ENCODE data around the gene ADAP1. TPM values are rescaled to one million over a fixed set of nuclear protein-coding genes. Genes with fewer than 3 reads are reported as not detected.

ADAP1 gene
- total RNA-seq, 2 donors from 2014 or later, result 4.2 to 7.7 TPM

DNA sequence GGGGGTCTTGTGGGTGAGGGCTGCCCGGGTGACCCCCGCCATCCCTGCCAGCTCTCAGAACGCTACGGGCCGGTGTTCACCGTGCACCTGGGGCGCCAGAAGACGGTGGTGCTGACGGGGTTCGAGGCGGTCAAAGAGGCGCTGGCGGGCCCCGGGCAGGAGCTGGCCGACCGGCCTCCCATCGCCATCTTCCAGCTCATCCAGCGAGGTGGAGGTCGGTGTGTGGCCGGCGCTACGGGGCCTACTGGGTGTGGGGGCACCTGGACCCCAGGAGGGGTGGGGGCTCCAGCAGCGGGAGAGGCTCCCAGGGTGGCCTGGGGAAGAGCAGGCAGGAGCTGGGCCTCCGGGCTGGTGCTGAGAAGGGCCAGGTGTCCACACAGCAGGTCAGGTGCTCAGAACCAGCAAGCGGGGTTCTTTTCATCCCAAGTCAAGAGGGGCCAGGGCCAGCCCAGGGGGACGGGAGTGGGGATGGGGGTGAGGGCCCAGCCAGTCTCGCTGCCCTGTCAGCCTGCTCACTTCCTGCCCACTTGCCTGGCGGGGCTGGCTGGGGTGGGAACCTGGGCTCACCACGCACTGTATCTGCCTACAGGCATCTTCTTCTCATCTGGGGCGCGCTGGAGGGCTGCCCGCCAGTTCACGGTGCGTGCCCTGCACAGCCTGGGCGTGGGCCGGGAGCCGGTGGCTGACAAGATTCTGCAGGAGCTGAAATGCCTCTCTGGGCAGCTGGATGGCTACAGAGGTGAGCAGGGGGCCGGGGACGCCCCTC is 30.1 kb upstream of the ADAP1 start:
- Histone ChIP-seq H3K9me3 (no peaks in the 10 kb centered on the region), H3K27me3 (no peaks in the 10 kb centered on the region), H3K27ac (no peak overlapping the region), H3K4me1 (peaks cover 0 to 15% of the 10 kb centered on the region in 2 donors), H3K36me3 (no peaks in the 10 kb centered on the region), H3K4me3 (no peak overlapping the region)
- TF ChIP-seq, protein P1, sequence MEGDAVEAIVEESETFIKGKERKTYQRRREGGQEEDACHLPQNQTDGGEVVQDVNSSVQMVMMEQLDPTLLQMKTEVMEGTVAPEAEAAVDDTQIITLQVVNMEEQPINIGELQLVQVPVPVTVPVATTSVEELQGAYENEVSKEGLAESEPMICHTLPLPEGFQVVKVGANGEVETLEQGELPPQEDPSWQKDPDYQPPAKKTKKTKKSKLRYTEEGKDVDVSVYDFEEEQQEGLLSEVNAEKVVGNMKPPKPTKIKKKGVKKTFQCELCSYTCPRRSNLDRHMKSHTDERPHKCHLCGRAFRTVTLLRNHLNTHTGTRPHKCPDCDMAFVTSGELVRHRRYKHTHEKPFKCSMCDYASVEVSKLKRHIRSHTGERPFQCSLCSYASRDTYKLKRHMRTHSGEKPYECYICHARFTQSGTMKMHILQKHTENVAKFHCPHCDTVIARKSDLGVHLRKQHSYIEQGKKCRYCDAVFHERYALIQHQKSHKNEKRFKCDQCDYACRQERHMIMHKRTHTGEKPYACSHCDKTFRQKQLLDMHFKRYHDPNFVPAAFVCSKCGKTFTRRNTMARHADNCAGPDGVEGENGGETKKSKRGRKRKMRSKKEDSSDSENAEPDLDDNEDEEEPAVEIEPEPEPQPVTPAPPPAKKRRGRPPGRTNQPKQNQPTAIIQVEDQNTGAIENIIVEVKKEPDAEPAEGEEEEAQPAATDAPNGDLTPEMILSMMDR (IDR thresholded peaks at IDR 0.05), result no peak
- no peak for DNase-seq (ENCODE audit: low spot score)

DNA sequence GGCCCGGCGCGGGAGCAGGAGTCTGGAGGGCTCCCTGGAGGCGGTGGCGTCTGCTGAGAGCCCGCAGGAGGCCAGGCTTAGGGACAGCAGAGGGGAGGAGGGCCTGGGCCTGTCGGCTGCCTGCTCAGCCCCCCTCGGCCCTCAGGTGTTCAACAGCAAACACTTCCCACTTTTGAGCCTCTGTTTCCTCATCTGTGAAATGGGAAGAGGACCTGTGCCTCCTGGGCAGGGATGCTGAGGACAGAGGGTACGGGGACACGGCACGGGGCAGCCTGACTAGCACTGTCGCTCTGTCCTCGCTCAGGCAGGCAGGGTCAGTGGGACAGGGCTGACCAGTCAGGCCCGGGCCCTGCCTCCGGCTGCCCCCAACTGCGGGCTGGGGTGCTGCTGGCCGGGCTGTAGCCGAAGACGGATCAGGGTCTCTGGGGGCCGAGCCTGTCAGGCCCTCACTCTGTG is 29.2 kb upstream of the ADAP1 start:
- no peak for DNase-seq (ENCODE audit: low spot score)
- Histone ChIP-seq H3K4me1 (peaks cover 0 to 12% of the 10 kb centered on the region in 2 donors), H3K36me3 (no peaks in the 10 kb centered on the region), H3K4me3 (no peak overlapping the region), H3K27ac (no peak overlapping the region), H3K9me3 (no peaks in the 10 kb centered on the region), H3K27me3 (no peaks in the 10 kb centered on the region)
- TF ChIP-seq, protein P1 (IDR thresholded peaks at IDR 0.05), result no peak

DNA sequence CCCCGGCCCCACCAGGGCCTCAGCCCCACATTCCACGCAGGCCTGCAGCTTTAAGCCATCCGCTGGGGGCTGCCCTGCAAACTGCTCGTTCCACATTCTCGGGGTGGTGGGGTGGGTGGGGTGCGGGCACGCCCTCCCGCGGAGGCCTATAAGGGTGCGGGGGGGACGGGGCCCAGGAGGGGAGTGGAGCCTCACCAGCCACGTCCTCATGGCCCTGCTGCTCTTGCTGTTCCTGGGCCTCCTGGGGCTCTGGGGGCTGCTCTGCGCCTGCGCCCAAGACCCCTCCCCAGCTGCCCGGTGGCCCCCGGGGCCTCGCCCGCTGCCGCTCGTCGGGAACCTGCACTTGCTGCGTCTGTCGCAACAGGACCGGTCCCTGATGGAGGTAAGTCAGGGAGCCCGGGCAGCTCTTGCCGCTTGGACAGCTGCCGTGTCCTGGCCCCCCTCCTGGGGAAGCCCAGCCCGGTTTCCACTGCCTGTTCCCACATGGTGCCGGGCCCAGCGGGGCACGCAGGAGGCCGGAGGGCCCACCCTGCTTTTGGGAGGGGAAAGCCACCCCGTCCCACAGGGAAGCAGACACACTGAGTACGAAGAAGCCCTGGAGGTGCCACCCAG is 28.6 kb upstream of the ADAP1 start, which contains the start of gene CYP2W1:
CYP2W1 (plus strand) TSS at position 178 of the 612 bp plus-strand sequence; CDS start at position 209, 31 bp downstream.
- DNase-seq (ENCODE audit: low spot score), result no peak

DNA sequence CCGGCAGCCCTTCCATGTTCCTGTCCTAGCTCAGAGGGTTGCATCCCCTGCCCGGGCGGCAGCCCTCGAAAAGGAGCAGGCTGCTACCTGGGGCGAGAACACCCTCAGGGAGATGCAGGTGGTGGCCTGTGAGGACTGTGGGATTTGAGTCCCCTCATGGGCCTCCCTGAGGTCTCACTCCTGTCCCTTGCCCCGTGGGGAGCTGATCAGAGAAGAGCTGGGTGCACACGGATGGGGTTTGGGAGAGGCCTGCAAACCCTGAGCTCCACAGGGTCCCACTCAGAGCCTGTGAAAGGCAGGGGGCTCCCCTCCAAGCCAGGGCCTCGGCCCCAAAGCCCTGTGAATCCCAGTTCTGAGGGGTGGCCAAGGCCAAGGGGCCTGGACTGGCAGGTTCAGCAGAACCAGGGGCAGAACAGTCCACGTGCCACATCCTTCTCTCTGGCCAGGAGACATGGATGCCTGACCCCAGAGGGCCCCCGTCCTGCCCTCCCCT is 28.1 kb upstream of the ADAP1 start:
- Histone ChIP-seq H3K27me3 (no peaks in the 10 kb centered on the region), H3K4me3 (no peak overlapping the region), H3K36me3 (no peaks in the 10 kb centered on the region), H3K27ac (no peak overlapping the region), H3K4me1 (peaks cover 0 to 5% of the 10 kb centered on the region in 2 donors), H3K9me3 (no peaks in the 10 kb centered on the region)
- TF ChIP-seq, protein P1 (IDR thresholded peaks at IDR 0.05), result no peak
- DNase-seq (ENCODE audit: low spot score), result no peak

More for the DNA sequence above, 28.6 kb upstream of the ADAP1 start, which contains the start of gene CYP2W1:
- Histone ChIP-seq H3K9me3 (no peaks in the 10 kb centered on the region), H3K4me1 (peaks cover 0 to 7% of the 10 kb centered on the region in 2 donors), H3K4me3 (no peak within 1 kb of the TSS), H3K27ac (no peak within 1 kb of the TSS), H3K27me3 (no peaks in the 10 kb centered on the region), H3K36me3 (no peaks in the 10 kb centered on the region)
- TF ChIP-seq, protein P1 (IDR thresholded peaks at IDR 0.05), result no peak

DNA sequence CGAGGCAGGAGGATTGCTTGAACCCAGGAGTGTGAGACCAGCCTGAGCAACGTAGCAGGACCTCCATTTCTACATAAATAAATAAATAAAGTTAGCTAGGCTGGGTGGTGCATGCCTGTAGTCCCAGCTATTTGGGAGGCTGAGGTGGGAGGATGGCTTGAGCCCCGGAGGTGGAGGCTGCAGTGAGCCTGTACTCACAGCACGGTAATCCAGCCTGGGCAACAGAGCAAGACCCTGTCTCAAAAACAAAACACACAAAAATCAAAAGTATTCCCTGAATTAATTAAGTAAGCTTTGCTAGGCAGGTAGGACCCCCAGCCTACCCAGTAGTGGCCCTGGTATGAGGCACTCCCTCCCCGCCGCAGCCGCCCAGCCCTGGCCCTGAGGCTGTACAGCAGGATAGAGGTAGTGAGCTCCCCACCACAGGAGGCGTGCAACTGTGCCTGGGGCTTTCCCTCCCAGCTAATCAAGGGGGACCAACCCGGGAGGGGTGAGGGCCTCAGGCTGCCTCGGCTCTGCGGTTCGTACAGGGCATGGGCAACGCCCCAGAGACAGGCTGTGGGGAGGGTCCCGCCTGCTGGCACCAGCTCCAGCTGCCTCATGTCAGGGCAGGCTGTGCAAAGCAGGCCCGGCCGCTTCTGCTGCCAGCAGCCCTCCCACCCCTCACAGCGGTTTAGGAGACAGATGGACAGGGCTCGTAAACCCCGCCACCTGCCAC is 27.5 kb upstream of the ADAP1 start:
- no peak for DNase-seq (ENCODE audit: low spot score)
- H3K4me3 ChIP-seq, result no peak overlapping the region
- no peaks in the 10 kb centered on the region for H3K9me3 ChIP-seq
- H3K36me3 ChIP-seq, result no peaks in the 10 kb centered on the region
- H3K4me1 ChIP-seq, result peaks cover 0 to 5% of the 10 kb centered on the region in 2 donors
- H3K27ac ChIP-seq, result no peak overlapping the region
- TF ChIP-seq, protein P1 (IDR thresholded peaks at IDR 0.05), result no peak
- H3K27me3 ChIP-seq, result no peaks in the 10 kb centered on the region

All from right atrium auricular region (tissue), 2 donors.